ENCODE measurements around the gene PIEZO2. TPM values are rescaled to one million over a fixed set of nuclear protein-coding genes. Genes with fewer than 3 reads are reported as not detected.

The PIEZO2 gene
- total and polyA plus RNA-seq, 10 donors: 0.42 to 13.0 (median 8.0) TPM

DNA sequence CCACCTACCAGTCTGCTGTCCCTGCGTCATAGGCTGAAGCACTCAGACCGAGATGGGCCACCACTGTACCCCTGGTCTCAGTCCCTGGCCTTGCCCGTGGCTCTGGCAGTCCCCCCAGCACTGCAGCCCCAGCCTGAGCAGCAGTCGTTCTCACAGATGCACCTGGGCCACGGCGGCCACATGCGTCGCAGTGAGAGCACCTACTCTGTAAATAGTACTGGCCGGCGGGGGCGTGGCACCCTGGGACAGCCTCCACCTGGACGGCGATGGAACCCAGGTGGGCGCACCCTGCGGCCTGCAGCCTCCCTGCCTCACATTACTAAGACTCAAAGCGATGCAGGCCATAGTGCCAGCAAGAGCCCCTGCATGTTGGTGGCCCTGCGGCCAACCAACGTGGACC lies 424.7 kb downstream of the PIEZO2 start:
- intact Hi-C loops (cut with DNase I; ENCODE audit: low total_unique reads): no loop called here
- Histone ChIP-seq H3K9me3 (no peaks in the 10 kb centered on the region), H3K36me3 (no peaks in the 10 kb centered on the region), H3K27ac (no peak overlapping the region), H3K27me3 (replicated peaks in 1 of 7) (peaks cover 0 to 27% (median 0%) of the 10 kb centered on the region in 7 donors), H3K4me1 (no peaks in the 10 kb centered on the region), H3K4me3 (no peak overlapping the region)
- no peak for DNase-seq
- no peak for TF ChIP-seq CTCF (IDR thresholded peaks at IDR 0.05 in 8 of 11, conservative IDR thresholded peaks at IDR 0.05 in 3 of 11)
- no peak for TF ChIP-seq POLR2AphosphoS5 (IDR thresholded peaks at IDR 0.05)
- no peak for TF ChIP-seq POLR2A (IDR thresholded peaks at IDR 0.05)
- 89 to 100% (median 96%) methylated on average over 1 to 18 of the region's 18 CpGs for WGBS, 5 donors

- intact Hi-C loops (cut with DNase I; ENCODE audit: low total_unique reads): no loop called here
- no peaks in the 10 kb centered on the region for H3K4me1 ChIP-seq
- H3K4me3 ChIP-seq: no peak overlapping the region
- TF ChIP-seq POLR2A (IDR thresholded peaks at IDR 0.05) (no peak), POLR2AphosphoS5 (IDR thresholded peaks at IDR 0.05) (no peak), CTCF (IDR thresholded peaks at IDR 0.05 in 8 of 11, conservative IDR thresholded peaks at IDR 0.05 in 3 of 11) (no peak)
- peaks cover 0 to 27% (median 0%) of the 10 kb centered on the region in 7 donors for H3K27me3 ChIP-seq (replicated peaks in 1 of 7)
- H3K9me3 ChIP-seq: no peaks in the 10 kb centered on the region
- 76 to 91% (median 83%) methylated on average over 4 of the region's 4 CpGs for WGBS, 5 donors
- no peaks in the 10 kb centered on the region for H3K36me3 ChIP-seq
- no peak overlapping the region for H3K27ac ChIP-seq
- DNase-seq: no peak
Measured at GRCh38 chr18:10723496-10723895, 425.9 kb downstream of the PIEZO2 start.

- 80 to 96% (median 83%) methylated on average over 3 of the region's 3 CpGs for WGBS, 5 donors
- DNase-seq: no peak
- TF ChIP-seq POLR2AphosphoS5 (IDR thresholded peaks at IDR 0.05): no peak
- TF ChIP-seq POLR2A (IDR thresholded peaks at IDR 0.05): no peak
- no peak for TF ChIP-seq CTCF (IDR thresholded peaks at IDR 0.05 in 8 of 11, conservative IDR thresholded peaks at IDR 0.05 in 3 of 11)
- H3K4me1 ChIP-seq: no peaks in the 10 kb centered on the region
- intact Hi-C loops (cut with DNase I; ENCODE audit: low total_unique reads): no loop called here
- no peak overlapping the region for H3K27ac ChIP-seq
- H3K9me3 ChIP-seq: no peaks in the 10 kb centered on the region
- H3K36me3 ChIP-seq: no peaks in the 10 kb centered on the region
- H3K4me3 ChIP-seq: no peak overlapping the region
- peaks cover 0 to 4% (median 0%) of the 10 kb centered on the region in 7 donors for H3K27me3 ChIP-seq (replicated peaks in 1 of 7)
Measured at GRCh38 chr18:10718809-10719208, 430.6 kb downstream of the PIEZO2 start.

DNA sequence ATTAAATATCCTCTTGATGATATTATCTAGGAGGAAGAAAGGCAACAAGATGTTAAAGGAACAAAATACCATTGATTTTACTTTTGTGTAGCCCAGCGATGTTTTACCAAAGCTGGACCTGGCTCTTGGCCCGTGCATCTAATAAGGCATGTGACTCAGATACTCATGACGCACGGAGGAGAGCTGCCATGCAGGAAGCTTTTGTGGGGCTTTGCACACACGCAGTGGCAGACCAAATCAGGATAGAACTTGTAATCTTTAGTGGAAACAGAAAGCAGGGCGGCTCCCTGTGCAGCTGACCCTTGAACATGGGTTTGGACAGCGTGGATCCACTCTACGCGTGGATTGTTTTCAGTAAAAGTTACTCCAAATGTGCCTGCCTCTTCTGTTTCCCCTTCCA lies 433.6 kb downstream of the PIEZO2 start:
- Histone ChIP-seq H3K36me3 (no peaks in the 10 kb centered on the region), H3K4me3 (no peak overlapping the region), H3K4me1 (no peaks in the 10 kb centered on the region), H3K27ac (no peak overlapping the region), H3K9me3 (no peaks in the 10 kb centered on the region), H3K27me3 (replicated peaks in 1 of 7) (peaks cover 0 to 4% (median 0%) of the 10 kb centered on the region in 7 donors)
- intact Hi-C loops (cut with DNase I; ENCODE audit: low total_unique reads): no loop called here
- 80 to 91% (median 86%) methylated on average over 9 of the region's 9 CpGs for WGBS, 5 donors
- no peak for DNase-seq
- TF ChIP-seq CTCF (IDR thresholded peaks at IDR 0.05 in 8 of 11, conservative IDR thresholded peaks at IDR 0.05 in 3 of 11) (no peak), POLR2AphosphoS5 (IDR thresholded peaks at IDR 0.05) (no peak)

Data from spleen (tissue), 11 donors.